Heart right ventricle (tissue), 16 donors: ENCODE results near the gene CCDC40. TPM values are rescaled to one million over a fixed set of nuclear protein-coding genes. Genes with fewer than 3 reads are reported as not detected.

Experiments
- ATAC-seq, 8 donors: fragments of 200-7000 bp; cut with Tn5 transposase; one replicate each; pipeline ENCODE4 v1.9.1; 2020; ENCODE audit warnings: mild to moderate bottlenecking in 8 of 8, moderate library complexity in 8 of 8, moderate number of reproducible peaks in 1 of 8
- DNase-seq, 2 donors: peaks; one replicate each; pipeline ENCODE4 v3.0.0-alpha.2; 2020
- H3K27ac ChIP-seq, 10 donors: fragments of 200-600 bp; sonication (generic) in 2 of 10; one replicate each; pipeline versions ENCODE4 v1.5.0 to v1.8.0; 2020 to 2022; ENCODE audit warnings: mild to moderate bottlenecking in 3 of 10
- H3K27me3 ChIP-seq, 7 donors: fragments of 200-600 bp; one replicate each; pipeline ENCODE4 v1.8.0; 2021 to 2022; ENCODE audit warnings: mild to moderate bottlenecking in 2 of 7
- H3K36me3 ChIP-seq, 9 donors: fragments of 200-600 bp; sonication (generic) in 1 of 9; one replicate each; pipeline versions ENCODE4 v1.5.0 to v1.8.0; 2020 to 2022; ENCODE audit warnings: mild to moderate bottlenecking in 2 of 9
- H3K4me1 ChIP-seq, 9 donors: fragments of 200-600 bp; sonication (generic) in 1 of 9; one replicate each; pipeline versions ENCODE4 v1.5.0 to v1.8.0; 2020 to 2022; ENCODE audit warnings: mild to moderate bottlenecking in 4 of 9
- H3K4me3 ChIP-seq, 10 donors: fragments of 200-600 bp; sonication (generic) in 2 of 10; one replicate each; pipeline versions ENCODE4 v1.5.0 to v1.8.0; 2020 to 2022; ENCODE audit warnings: mild to moderate bottlenecking in 7 of 10, moderate library complexity in 2 of 10
- H3K9me3 ChIP-seq, 11 donors: fragments of 200-600 bp in 10 of 11; sonication (generic) in 2 of 11; one replicate each; pipeline versions ENCODE4 v1.5.0 to v1.8.0; 2013 to 2022; ENCODE audit warnings: mild to moderate bottlenecking in 2 of 11, control low read depth in 1 of 11, moderate library complexity in 1 of 11
- WGBS, 2 donors: extraction: QIAGEN DNeasy Blood & Tissue Kit; methylation state at CpG; one replicate each; pipeline ENCODE4 v1.1.7; 2013; ENCODE audit warnings: inconsistent platforms in 1 of 2; 5-methylcytosine and 5-hydroxymethylcytosine counted together
- intact Hi-C, 10 donors: fragments of 100-400 bp; cut with DNase I; formaldehyde crosslinking; loops; one replicate each; pipeline versions ENCODE4 v1.11.1 to v1.14.2; 2022
- polyA plus RNA-seq, 2 donors: library from polyadenylated mRNA; stranded (reverse); fragments of 200-250 nt; gene quantifications; one replicate each; pipeline ENCODE4 v1.2.3, GENCODE V29; 2013
- total RNA-seq, 10 donors: library from RNA; stranded (reverse); fragmentation: NEBNext Ultra II Directional in 3 of 10; extraction: Animal tissue kit (Norgen Biotek cat#: 25700) in 3 of 10; gene quantifications; one replicate each; pipeline versions ENCODE4 v1.2.1 to v1.2.4, GENCODE V29; 2021 to 2023
- TF ChIP-seq, protein P1 (sequence below), 9 donors: fragments of 200-600 bp; sonication (generic) in 2 of 9; IDR thresholded peaks; one replicate each; pipeline versions ENCODE4 v1.5.0 to v1.8.0; 2021 to 2022; ENCODE audit warnings: antibody characterized with exemption in 9 of 9, mild to moderate bottlenecking in 5 of 9, moderate library complexity in 1 of 9
- donor health status: Arrhythmogenic right ventricular cardiomyopathy.
- donor health status: ischemic (EF 13 %, LVEDD 7.1; RV severe dilation, severe dysfunction).
- donor health status: healthy with polysubstance abuse.
- donor health status: DM: no; HTN: yes; CAD: no.
- donor health status: DM: no; HTN: no; CAD: no.
- donor health status: ischemic (EF 25% LVEDD 6.9; RV normal size, moderate dysfunction).
- donor health status: ischemic (EF 25% LVEDD 5.7; RV mildly dilated, moderate dysfunction).
- donor health status: healthy.
- donor health status: DM: yes; HTN: yes; CAD: no.
- donor health status: Ischemic cardiomyopathy.
- donor health status: ischemic (EF 35%, LVEDD 5.7; RV mildly dilated, moderate dysfunction).
- donor health status: nonischemic (EF 11% LVEDD 7.7; RV severe dilation, severe dysfunction).
- donor health status: DM: yes; HTN: yes; CAD: no.
- donor health status: PGD.
- donor health status: ischemic (EF 29% LVEDD 5.4; RV normal size, mild dysfunction).
- donor health status: nonischemic (EF 23%, LVEDD 6.1; RV moderate dilation, normal function).

The CCDC40 gene
- total and polyA plus RNA-seq, 12 donors: 2.0 to 8.9 (median 6.6) TPM

DNA sequence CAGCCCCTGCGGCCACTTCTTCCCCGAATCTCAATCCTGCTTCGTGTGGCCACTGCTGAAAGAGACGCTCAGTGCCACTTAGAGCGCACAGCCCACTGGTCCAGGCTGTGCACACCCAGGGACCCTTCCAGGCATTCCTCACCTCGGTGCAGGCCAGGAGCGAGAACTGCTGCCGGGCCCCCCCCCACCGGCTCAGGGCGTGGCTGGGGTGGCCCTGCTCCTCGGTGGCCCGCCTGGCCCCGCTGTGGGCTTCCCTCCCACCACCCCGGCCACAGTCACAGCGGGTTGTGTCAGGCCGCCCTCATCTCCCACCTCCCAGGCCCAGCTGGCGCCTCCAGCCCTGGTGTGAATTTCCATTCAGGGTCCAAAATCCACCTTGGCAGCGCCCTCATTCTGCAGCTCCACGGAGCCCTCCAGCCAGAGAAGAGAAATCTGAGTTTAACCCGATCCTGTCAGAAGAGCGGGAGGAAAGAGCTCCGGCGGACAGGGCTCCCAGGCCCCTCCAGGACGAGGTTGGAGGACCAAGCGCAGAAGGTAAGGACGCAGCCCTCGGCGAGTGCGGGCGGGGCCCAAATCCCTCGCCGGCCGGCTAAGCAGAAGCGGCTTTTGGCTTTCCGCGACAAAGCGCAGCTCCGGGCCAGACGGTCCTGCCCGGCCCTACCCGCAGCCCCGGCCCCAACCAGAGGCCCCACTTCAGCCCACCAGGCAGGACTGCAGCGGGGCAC, 12.8 kb upstream of the CCDC40 start:
- Histone ChIP-seq H3K9me3 (no peaks in the 10 kb centered on the region), H3K27me3 (no peaks in the 10 kb centered on the region), H3K4me1 (peaks cover 0 to 20% (median 7%) of the 10 kb centered on the region in 9 donors), H3K4me3 (peak overlapping the region in 5 of 10 donors; percentile 7 to 36 (median 26)), H3K36me3 (no peaks in the 10 kb centered on the region), H3K27ac (no peak overlapping the region)
- peak in 1 of 2 donors; percentile 31 for DNase-seq
- intact Hi-C loops: no loop called here
- TF ChIP-seq, protein P1, sequence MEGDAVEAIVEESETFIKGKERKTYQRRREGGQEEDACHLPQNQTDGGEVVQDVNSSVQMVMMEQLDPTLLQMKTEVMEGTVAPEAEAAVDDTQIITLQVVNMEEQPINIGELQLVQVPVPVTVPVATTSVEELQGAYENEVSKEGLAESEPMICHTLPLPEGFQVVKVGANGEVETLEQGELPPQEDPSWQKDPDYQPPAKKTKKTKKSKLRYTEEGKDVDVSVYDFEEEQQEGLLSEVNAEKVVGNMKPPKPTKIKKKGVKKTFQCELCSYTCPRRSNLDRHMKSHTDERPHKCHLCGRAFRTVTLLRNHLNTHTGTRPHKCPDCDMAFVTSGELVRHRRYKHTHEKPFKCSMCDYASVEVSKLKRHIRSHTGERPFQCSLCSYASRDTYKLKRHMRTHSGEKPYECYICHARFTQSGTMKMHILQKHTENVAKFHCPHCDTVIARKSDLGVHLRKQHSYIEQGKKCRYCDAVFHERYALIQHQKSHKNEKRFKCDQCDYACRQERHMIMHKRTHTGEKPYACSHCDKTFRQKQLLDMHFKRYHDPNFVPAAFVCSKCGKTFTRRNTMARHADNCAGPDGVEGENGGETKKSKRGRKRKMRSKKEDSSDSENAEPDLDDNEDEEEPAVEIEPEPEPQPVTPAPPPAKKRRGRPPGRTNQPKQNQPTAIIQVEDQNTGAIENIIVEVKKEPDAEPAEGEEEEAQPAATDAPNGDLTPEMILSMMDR (IDR thresholded peaks at IDR 0.05): no peak
- WGBS, 2 donors: 62 to 78% methylated on average over 43 of the region's 43 CpGs
- ATAC-seq: peak in 6 of 8 donors; percentile 11 to 48 (median 32)

DNA sequence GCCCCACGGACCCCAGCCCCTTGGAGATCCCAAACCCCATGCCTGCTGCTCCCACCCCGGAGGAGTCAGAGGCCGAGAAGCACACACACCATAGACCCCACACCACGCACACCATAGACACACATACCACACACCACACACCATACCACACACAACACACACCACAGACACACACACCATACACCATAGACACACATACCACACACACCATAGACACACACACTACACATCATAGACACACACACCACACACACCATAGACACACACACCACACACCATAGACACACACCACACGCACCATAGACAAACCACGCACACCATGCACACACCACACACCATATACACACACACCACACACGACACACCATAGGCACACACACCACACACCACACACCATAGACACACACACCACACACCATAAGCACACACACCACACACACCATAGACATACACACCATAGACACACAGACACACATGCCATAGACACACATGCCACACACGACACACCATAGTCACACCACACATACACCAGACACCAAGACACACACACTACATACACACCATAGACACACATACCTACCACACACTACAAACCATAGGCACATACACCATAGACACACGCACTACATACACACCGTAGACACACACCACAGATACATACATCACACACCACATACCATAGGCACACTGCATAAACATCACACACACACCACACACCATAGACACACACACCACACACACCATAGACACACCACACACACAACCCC, 12.1 kb upstream of the CCDC40 start:
- no peaks in the 10 kb centered on the region for H3K9me3 ChIP-seq
- H3K36me3 ChIP-seq: no peaks in the 10 kb centered on the region
- peak overlapping the region in 5 of 10 donors; percentile 7 to 36 (median 26) for H3K4me3 ChIP-seq
- no peaks in the 10 kb centered on the region for H3K27me3 ChIP-seq
- WGBS, 2 donors: 51 to 59% methylated on average over 10 of the region's 10 CpGs
- DNase-seq (no peak), ATAC-seq (peak in 1 of 8 donors; percentile 50)
- no peak overlapping the region for H3K27ac ChIP-seq
- TF ChIP-seq, protein P1 (IDR thresholded peaks at IDR 0.05): no peak
- peaks cover 0 to 27% (median 14%) of the 10 kb centered on the region in 9 donors for H3K4me1 ChIP-seq
- intact Hi-C loops: no loop called here

DNA sequence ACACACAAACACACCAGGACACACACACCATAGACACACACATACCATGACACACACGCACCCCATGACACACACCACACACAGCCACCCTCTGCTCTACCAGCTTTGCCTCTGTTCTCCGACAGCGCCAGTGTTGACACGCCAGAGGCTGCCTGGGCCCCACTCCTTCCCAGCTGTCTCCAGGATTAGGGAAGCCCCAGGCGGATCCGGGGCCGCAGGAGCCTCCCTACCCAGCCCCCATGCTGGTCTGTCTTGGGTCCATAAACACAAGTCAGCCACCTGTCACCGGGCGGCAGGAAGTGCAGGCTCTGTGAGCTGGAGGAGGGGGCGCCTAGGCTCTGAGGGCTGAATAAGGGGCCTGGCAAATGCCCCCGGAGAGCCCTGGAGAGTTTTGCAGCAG, 11.3 kb upstream of the CCDC40 start:
- 67 to 68% methylated on average over 11 of the region's 11 CpGs for WGBS, 2 donors
- TF ChIP-seq, protein P1 (IDR thresholded peaks at IDR 0.05): no peak
- Histone ChIP-seq H3K4me3 (no peak overlapping the region), H3K27ac (no peak overlapping the region), H3K4me1 (peaks cover 0 to 35% (median 15%) of the 10 kb centered on the region in 9 donors), H3K27me3 (no peaks in the 10 kb centered on the region), H3K9me3 (no peaks in the 10 kb centered on the region), H3K36me3 (no peaks in the 10 kb centered on the region)
- no peak for ATAC-seq
- DNase-seq: no peak
- intact Hi-C loops: no loop called here

DNA sequence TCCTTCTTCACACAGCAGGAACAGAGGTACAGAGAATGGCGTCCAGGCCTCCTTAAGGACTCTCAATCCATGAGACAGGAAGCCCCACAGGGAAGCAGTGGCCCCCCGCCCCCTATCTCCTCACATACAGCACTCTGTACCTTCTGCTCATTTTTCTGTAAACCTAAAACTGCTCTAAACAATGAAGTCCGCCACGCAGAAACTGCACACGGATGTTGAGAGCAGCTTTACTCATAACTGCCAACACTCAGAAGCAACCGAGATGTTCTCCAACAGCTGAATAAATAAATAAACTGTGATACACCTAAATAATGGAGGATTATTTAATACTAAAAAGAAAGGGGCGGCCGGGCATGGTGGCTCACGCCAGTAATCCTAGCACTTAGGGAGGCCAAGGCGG, 10.6 kb upstream of the CCDC40 start:
- ATAC-seq: no peak
- Histone ChIP-seq H3K27ac (no peak overlapping the region), H3K4me1 (peaks cover 0 to 39% (median 15%) of the 10 kb centered on the region in 9 donors), H3K4me3 (no peak overlapping the region), H3K27me3 (no peaks in the 10 kb centered on the region), H3K9me3 (no peaks in the 10 kb centered on the region), H3K36me3 (no peaks in the 10 kb centered on the region)
- DNase-seq: no peak
- TF ChIP-seq, protein P1 (IDR thresholded peaks at IDR 0.05): no peak
- 88 to 90% methylated on average over 10 of the region's 10 CpGs for WGBS, 2 donors
- intact Hi-C loops: no loop called here
